Endothelial cell of umbilical vein (primary cell): ENCODE data around the gene UNCX.

Experiments
- FOS ChIP-seq: IDR thresholded peaks from 2 replicates; pipeline ENCODE4 v1.6.1; 2011; ENCODE audit warnings: mild to moderate bottlenecking, low read length, moderate library complexity, borderline replicate concordance; ENCODE audit not compliant: insufficient read depth
- POLR2A ChIP-seq: IDR thresholded peaks from 2 replicates; pipeline ENCODE4 v1.6.1; 2012; ENCODE audit warnings: low read depth, mild to moderate bottlenecking, control low read depth, low read length

GRCh38 chr7:1246871-1247526 is 14.3 kb downstream of the UNCX start:
- TF ChIP-seq FOS: no peak
- TF ChIP-seq POLR2A: no peak
